ENCODE data around the gene DAAM1. TPM values are rescaled to one million over a fixed set of nuclear protein-coding genes. Genes with fewer than 3 reads are reported as not detected.

DAAM1 gene
- total and polyA plus RNA-seq, 3 donors from 2014 or later = 23.9 to 57.3 (median 54.6) TPM

- H3K4me3 ChIP-seq = no peak overlapping the region
- 64 to 70% methylated on average over 7 of the region's 7 CpGs for WGBS, 2 donors
- intact Hi-C loops (cut with DNase I; ENCODE audit: low total_unique reads) = no loop called here
- H3K27me3 ChIP-seq = no peaks in the 10 kb centered on the region
- no peak overlapping the region for H3K27ac ChIP-seq
- no peak for DNase-seq
- H3K36me3 ChIP-seq (ENCODE audit: low read depth, missing control alignments) = no peaks in the 10 kb centered on the region
- no peaks in the 10 kb centered on the region for H3K9me3 ChIP-seq
- TF ChIP-seq POLR2A (IDR thresholded peaks at IDR 0.05) = no peak
- TF ChIP-seq, protein P1, sequence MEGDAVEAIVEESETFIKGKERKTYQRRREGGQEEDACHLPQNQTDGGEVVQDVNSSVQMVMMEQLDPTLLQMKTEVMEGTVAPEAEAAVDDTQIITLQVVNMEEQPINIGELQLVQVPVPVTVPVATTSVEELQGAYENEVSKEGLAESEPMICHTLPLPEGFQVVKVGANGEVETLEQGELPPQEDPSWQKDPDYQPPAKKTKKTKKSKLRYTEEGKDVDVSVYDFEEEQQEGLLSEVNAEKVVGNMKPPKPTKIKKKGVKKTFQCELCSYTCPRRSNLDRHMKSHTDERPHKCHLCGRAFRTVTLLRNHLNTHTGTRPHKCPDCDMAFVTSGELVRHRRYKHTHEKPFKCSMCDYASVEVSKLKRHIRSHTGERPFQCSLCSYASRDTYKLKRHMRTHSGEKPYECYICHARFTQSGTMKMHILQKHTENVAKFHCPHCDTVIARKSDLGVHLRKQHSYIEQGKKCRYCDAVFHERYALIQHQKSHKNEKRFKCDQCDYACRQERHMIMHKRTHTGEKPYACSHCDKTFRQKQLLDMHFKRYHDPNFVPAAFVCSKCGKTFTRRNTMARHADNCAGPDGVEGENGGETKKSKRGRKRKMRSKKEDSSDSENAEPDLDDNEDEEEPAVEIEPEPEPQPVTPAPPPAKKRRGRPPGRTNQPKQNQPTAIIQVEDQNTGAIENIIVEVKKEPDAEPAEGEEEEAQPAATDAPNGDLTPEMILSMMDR (IDR thresholded peaks at IDR 0.05) = no peak
- H3K4me1 ChIP-seq = peaks cover 7% of the 10 kb centered on the region
These were observed 120.9 kb downstream of the DAAM1 start for GRCh38 chr14:59309291-59309900.

DNA sequence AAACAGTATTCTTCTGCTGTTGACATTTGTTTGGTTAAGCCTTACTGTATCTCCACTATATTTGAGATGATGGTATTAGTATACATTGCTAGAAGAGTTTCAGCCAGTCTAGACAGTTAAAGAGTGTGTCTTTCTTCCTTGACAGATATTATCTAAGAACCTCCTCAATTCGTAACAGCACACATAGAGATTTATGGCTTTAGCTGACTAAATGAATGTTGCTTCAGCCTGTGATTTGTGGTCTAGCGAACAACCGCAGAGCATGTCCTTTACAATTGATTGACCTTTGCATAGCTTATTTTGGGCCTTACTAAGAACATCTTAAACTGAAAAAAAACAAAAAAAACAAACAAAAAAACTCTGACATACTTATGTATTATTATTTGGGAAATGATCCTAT, 122.2 kb downstream of the DAAM1 start:
- no peak for DNase-seq
- intact Hi-C loops (cut with DNase I; ENCODE audit: low total_unique reads) = no loop called here
- no peaks in the 10 kb centered on the region for H3K36me3 ChIP-seq (ENCODE audit: low read depth, missing control alignments)
- peaks cover 7% of the 10 kb centered on the region for H3K4me1 ChIP-seq
- TF ChIP-seq, protein P1 (IDR thresholded peaks at IDR 0.05) = no peak
- TF ChIP-seq POLR2A (IDR thresholded peaks at IDR 0.05) = no peak
- H3K27me3 ChIP-seq = no peaks in the 10 kb centered on the region
- no peaks in the 10 kb centered on the region for H3K9me3 ChIP-seq
- no peak overlapping the region for H3K27ac ChIP-seq
- H3K4me3 ChIP-seq = no peak overlapping the region
- 71 to 85% methylated on average over 3 of the region's 3 CpGs for WGBS, 2 donors

DNA sequence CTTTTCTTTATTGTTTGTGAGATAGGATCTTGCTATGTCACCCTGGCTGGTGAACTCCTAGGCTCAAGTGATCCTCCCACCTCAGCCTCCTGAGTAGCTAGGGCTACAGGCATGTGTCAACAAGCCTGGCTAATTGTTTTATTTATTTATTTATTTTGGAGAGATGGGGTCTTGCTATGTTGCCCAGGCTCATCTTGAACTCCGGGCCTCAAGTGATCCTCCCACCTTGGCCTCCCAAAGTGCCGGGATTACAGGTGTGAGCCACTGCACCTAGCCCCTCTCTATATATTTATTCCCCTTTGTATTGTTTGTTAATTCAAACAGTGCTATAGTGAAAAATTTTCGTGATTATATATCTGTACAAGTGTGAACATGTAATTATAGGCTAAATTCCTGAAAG, 123.3 kb downstream of the DAAM1 start:
- intact Hi-C loops (cut with DNase I; ENCODE audit: low total_unique reads) = no loop called here
- no peak for TF ChIP-seq POLR2A (IDR thresholded peaks at IDR 0.05)
- TF ChIP-seq, protein P1 (IDR thresholded peaks at IDR 0.05) = no peak
- no peaks in the 10 kb centered on the region for H3K27me3 ChIP-seq
- WGBS, 2 donors = 84 to 87% methylated on average over 3 of the region's 3 CpGs
- H3K4me1 ChIP-seq = peaks cover 7% of the 10 kb centered on the region
- DNase-seq = no peak
- no peak overlapping the region for H3K4me3 ChIP-seq
- H3K9me3 ChIP-seq = no peaks in the 10 kb centered on the region
- H3K36me3 ChIP-seq (ENCODE audit: low read depth, missing control alignments) = no peaks in the 10 kb centered on the region
- no peak overlapping the region for H3K27ac ChIP-seq

DNA sequence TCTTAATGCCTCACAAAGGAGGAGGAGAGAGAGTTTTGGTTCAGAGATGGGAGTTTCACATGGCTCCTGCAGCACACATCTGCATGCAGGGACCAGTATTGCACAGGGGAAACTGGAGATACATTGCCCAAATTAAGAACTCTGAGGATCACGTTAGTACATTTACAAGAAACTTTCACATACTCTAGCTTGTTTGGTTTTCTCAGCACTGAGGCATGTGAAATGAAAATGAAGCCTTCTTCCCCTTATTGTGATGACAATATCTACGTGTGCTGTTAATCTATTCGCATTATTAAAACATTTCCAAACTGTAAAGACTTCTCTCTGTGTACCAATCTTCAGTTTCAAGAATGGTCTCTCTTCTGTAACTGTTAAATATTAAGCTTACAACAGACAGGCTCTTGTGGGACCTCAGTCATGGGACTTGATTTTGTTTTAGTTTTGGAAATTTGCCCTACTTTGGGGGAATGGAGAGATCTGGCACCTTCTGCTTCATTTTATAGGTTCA, 124.7 kb downstream of the DAAM1 start:
- TF ChIP-seq, protein P1 (IDR thresholded peaks at IDR 0.05) = no peak
- TF ChIP-seq POLR2A (IDR thresholded peaks at IDR 0.05) = no peak
- Histone ChIP-seq H3K4me3 (no peak overlapping the region), H3K27me3 (no peaks in the 10 kb centered on the region), H3K4me1 (peaks cover 12% of the 10 kb centered on the region), H3K27ac (no peak overlapping the region), H3K9me3 (no peaks in the 10 kb centered on the region), H3K36me3 (ENCODE audit: low read depth, missing control alignments) (no peaks in the 10 kb centered on the region)
- 69 to 70% methylated on average over 3 of the region's 3 CpGs for WGBS, 2 donors
- intact Hi-C loops (cut with DNase I; ENCODE audit: low total_unique reads) = no loop called here
- DNase-seq = no peak
